ENCODE results near the gene ZBTB6.

Gene ZBTB6

GRCh38 chr9:122860319-122861142 lies 52.6 kb downstream of the ZBTB6 start:
- no peak for ATAC-seq

More at GRCh38 chr9:122860319-122861142, 52.6 kb downstream of the ZBTB6 start:
- TF ChIP-seq OSR1 (CRISPR knock-in tag; IDR thresholded peaks at IDR 0.05) = no peak
- TF ChIP-seq CSDC2 (CRISPR knock-in tag; IDR thresholded peaks at IDR 0.05) = no peak
- no peak for TF ChIP-seq BACH2 (CRISPR knock-in tag; IDR thresholded peaks at IDR 0.05; ENCODE audit: borderline replicate concordance)
- no peak for TF ChIP-seq RARB (CRISPR knock-in tag; IDR thresholded peaks at IDR 0.05)
- no peak for TF ChIP-seq TSHZ2 (CRISPR knock-in tag; IDR thresholded peaks at IDR 0.05)
- no peak for TF ChIP-seq CSRNP3 (CRISPR knock-in tag; IDR thresholded peaks at IDR 0.05)
- no peak for TF ChIP-seq ZC3H10 (CRISPR knock-in tag; IDR thresholded peaks at IDR 0.05)
- no peak for TF ChIP-seq ZFP3 (CRISPR knock-in tag; IDR thresholded peaks at IDR 0.05)
- no peak for TF ChIP-seq PPARA (CRISPR knock-in tag; IDR thresholded peaks at IDR 0.05; ENCODE audit: borderline replicate concordance)
- no peak for TF ChIP-seq TCF4 (CRISPR knock-in tag; IDR thresholded peaks at IDR 0.05; ENCODE audit: borderline replicate concordance)

Data from SK-N-SH treated with all-trans-retinoic acid at 6 μM for 48 hours (cell line).